Glutamatergic neuron (in vitro differentiated cells): ENCODE measurements around the gene CHM. TPM values are rescaled to one million over a fixed set of nuclear protein-coding genes. Genes with fewer than 3 reads are reported as not detected.

Experiments
- DNase-seq: peaks from one replicate; pipeline ENCODE4 v3.0.0; 2022
- H3K27ac Mint-ChIP-seq: one replicate; pipeline ENCODE4 v1.8.0; 2020; ENCODE audit warnings: mild to moderate bottlenecking, mixed read lengths, inconsistent platforms; ENCODE audit not compliant: unreplicated experiment
- H3K27me3 Mint-ChIP-seq: one replicate; pipeline ENCODE4 v1.8.0; 2020; ENCODE audit warnings: mild to moderate bottlenecking, moderate library complexity, mixed read lengths, inconsistent platforms; ENCODE audit not compliant: unreplicated experiment
- H3K36me3 Mint-ChIP-seq: one replicate; pipeline ENCODE4 v1.8.0; 2020; ENCODE audit warnings: mild to moderate bottlenecking, mixed read lengths, inconsistent platforms; ENCODE audit not compliant: unreplicated experiment
- H3K4me1 Mint-ChIP-seq: one replicate; pipeline ENCODE4 v1.8.0; 2020; ENCODE audit warnings: mild to moderate bottlenecking, low read depth, mixed read lengths, inconsistent platforms; ENCODE audit not compliant: unreplicated experiment
- H3K4me3 Mint-ChIP-seq: one replicate; pipeline ENCODE4 v1.8.0; 2020; ENCODE audit warnings: mild to moderate bottlenecking, mixed read lengths, inconsistent platforms; ENCODE audit not compliant: unreplicated experiment
- H3K9me3 Mint-ChIP-seq: one replicate; pipeline ENCODE4 v1.8.0; 2020; ENCODE audit warnings: mild to moderate bottlenecking, moderate library complexity, mixed read lengths, inconsistent platforms; ENCODE audit not compliant: unreplicated experiment
- total RNA-seq: library from RNA; stranded (reverse); fragmentation: NEBNext Ultra II Directional; extraction: Animal tissue kit (Norgen Biotek cat#: 25700); gene quantifications from one replicate; pipeline ENCODE4 v1.2.1, GENCODE V29; 2021; ENCODE audit not compliant: unreplicated experiment
- TF ChIP-seq, protein P1 (sequence below): fragments of 200-600 bp; sonication (generic); IDR thresholded peaks from one replicate; pipeline ENCODE4 v1.5.0; 2021; ENCODE audit not compliant: partially characterized antibody, unreplicated experiment

The CHM gene
- total RNA-seq, 1 donor from 2014 or later = 25.2 TPM

GRCh38 chrX:86047936-86048280 lies 550 bp upstream of the CHM start:
- TF ChIP-seq, protein P1, sequence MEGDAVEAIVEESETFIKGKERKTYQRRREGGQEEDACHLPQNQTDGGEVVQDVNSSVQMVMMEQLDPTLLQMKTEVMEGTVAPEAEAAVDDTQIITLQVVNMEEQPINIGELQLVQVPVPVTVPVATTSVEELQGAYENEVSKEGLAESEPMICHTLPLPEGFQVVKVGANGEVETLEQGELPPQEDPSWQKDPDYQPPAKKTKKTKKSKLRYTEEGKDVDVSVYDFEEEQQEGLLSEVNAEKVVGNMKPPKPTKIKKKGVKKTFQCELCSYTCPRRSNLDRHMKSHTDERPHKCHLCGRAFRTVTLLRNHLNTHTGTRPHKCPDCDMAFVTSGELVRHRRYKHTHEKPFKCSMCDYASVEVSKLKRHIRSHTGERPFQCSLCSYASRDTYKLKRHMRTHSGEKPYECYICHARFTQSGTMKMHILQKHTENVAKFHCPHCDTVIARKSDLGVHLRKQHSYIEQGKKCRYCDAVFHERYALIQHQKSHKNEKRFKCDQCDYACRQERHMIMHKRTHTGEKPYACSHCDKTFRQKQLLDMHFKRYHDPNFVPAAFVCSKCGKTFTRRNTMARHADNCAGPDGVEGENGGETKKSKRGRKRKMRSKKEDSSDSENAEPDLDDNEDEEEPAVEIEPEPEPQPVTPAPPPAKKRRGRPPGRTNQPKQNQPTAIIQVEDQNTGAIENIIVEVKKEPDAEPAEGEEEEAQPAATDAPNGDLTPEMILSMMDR = no peak

DNA sequence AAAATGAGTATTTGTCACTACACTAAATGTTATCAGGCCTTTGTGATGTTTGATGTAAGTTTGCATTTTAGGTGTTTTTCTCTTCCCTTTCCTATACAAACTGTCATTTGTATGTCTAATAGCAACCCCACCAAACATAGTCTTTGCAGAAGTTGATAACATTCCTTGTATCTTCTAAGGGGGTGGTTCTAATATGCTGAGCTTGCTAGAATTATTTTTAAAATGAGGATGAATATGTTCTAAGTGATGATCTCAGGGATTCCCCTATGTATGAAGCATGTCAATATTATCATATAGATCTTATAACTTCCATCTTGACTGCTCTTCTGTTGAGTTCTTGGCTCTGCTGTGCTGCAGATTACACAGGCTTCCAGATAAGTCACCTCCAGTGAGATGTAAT lies 3.1 kb downstream of the CHM start:
- TF ChIP-seq, protein P1 = no peak
- peaks cover 2% of the 10 kb centered on the region for H3K9me3 Mint-ChIP-seq
- H3K36me3 Mint-ChIP-seq = no peaks in the 10 kb centered on the region
- no peak overlapping the region for H3K4me3 Mint-ChIP-seq
- H3K27ac Mint-ChIP-seq = no peak overlapping the region
- peaks cover 2% of the 10 kb centered on the region for H3K27me3 Mint-ChIP-seq
- DNase-seq = no peak
- H3K4me1 Mint-ChIP-seq = peaks cover 8% of the 10 kb centered on the region

More at GRCh38 chrX:86047936-86048280, 550 bp upstream of the CHM start:
- Mint-ChIP-seq H3K27me3 (no peaks in the 10 kb centered on the region), H3K4me1 (no peaks in the 10 kb centered on the region), H3K36me3 (no peaks in the 10 kb centered on the region), H3K27ac (no peak overlapping the region), H3K4me3 (no peak overlapping the region), H3K9me3 (peaks cover 2% of the 10 kb centered on the region)
- DNase-seq = no peak

- Mint-ChIP-seq H3K36me3 (no peaks in the 10 kb centered on the region), H3K27ac (peak overlapping the region; percentile 74), H3K4me1 (peaks cover 13% of the 10 kb centered on the region), H3K4me3 (peak overlapping the region; percentile 20), H3K27me3 (peaks cover 2% of the 10 kb centered on the region), H3K9me3 (peaks cover 2% of the 10 kb centered on the region)
- no peak for DNase-seq
- TF ChIP-seq, protein P1 = no peak
Measured at GRCh38 chrX:86039625-86040568, 7.5 kb downstream of the CHM start.

GRCh38 chrX:86033385-86033784 lies 14.0 kb downstream of the CHM start:
- no peak for DNase-seq
- H3K36me3 Mint-ChIP-seq = no peaks in the 10 kb centered on the region
- H3K27me3 Mint-ChIP-seq = no peaks in the 10 kb centered on the region
- TF ChIP-seq, protein P1 = no peak
- H3K9me3 Mint-ChIP-seq = peaks cover 2% of the 10 kb centered on the region
- H3K4me3 Mint-ChIP-seq = no peak overlapping the region
- H3K4me1 Mint-ChIP-seq = peaks cover 5% of the 10 kb centered on the region
- H3K27ac Mint-ChIP-seq = no peak overlapping the region

DNA sequence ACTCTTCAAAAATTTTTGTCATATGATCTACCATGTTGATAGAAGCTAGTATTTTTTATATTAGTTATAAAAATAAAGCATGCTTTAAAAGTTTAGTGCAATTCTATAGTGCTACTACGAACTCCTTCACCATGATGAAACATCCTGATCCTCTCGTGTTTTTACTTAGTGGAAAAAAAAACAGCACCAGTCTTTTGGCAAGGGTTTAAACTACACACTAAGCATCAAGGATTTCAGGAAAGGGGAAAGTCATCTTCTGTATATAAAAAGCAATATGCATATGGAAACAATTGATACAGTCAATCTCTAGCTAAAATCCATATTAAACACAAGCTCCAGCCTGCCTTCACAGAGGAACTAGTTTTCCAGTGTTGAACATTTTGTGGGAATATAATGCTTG lies 18.7 kb downstream of the CHM start:
- DNase-seq = no peak
- TF ChIP-seq, protein P1 = no peak
- Mint-ChIP-seq H3K9me3 (no peaks in the 10 kb centered on the region), H3K27ac (no peak overlapping the region), H3K4me1 (no peaks in the 10 kb centered on the region), H3K4me3 (no peak overlapping the region), H3K36me3 (no peaks in the 10 kb centered on the region), H3K27me3 (no peaks in the 10 kb centered on the region)
